Measurements from ENCODE around the gene DMRTA2. TPM values are rescaled to one million over a fixed set of nuclear protein-coding genes. Genes with fewer than 3 reads are reported as not detected.

Gene DMRTA2
- total and polyA plus RNA-seq, 9 of the 15 experiments (the other 6 are each of a cell fraction or from before 2014, with no cell fraction given) = not detected

DNA sequence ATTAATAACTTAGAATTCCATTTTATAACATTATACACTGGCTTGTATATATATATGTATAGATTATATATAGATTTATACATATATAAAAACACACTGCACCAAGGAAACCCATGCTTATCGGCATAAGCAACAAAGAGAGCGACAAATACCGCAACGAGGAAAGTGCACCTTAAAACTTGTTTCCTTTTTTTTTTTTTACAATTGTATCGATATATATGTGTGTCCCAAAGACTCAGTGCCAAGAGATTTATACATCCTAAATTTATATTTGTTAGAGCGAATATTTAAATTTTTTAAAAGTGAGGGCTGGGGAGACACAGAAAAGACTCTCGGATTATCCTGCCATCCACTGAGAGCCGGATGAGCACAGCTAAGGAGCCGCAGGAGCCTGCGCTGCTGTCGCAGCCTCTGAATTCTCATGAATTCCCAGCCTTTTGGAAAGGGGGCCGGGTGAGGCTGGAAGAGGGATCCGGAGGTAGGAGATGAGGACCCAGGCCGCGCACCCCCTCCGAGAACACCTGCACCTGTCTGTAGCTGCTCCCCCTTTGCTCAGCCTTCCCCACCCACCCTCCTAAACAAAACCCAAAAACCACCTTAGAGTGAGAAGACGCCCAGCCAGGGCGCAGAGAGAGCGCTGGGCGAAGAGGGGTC is 5.2 kb downstream of the DMRTA2 start:
- peak in 3 of 4 experiments; percentile 7 to 12 (median 10) for DNase-seq (ENCODE audit: extremely low read depth in 1 of 4, low spot score in 3 of 4)
- no peak overlapping the region for H3K4me3 ChIP-seq
- H2AFZ ChIP-seq (ENCODE audit: low read depth, low read length) = no peak overlapping the region
- no peak for TF ChIP-seq SRF (CRISPR knock-in tag; IDR thresholded peaks at IDR 0.05)
- no peak for TF ChIP-seq ZNF212 (CRISPR knock-in tag; IDR thresholded peaks at IDR 0.05)
- no peak for TF ChIP-seq TFAM (CRISPR knock-in tag; conservative IDR thresholded peaks at IDR 0.05)
- no peak for TF ChIP-seq HNRNPLL (IDR thresholded peaks at IDR 0.05; ENCODE audit: low read depth, low read length, poor library complexity, severe bottlenecking)
- TF ChIP-seq SOX6 (IDR thresholded peaks at IDR 0.05) = no peak
- no peak for ATAC-seq
- H4K20me1 ChIP-seq (replicated peaks; ENCODE audit: control insufficient read depth, insufficient read depth, low read length) = 0 out of 2 replicates have a peak, but pooled peaks cover 3% of the 10 kb centered on the region
- in situ Hi-C loops (cut with MboI) (no loop called here), intact Hi-C loops (cut with micrococcal nuclease) (no loop called here)
- no peak overlapping the region for H3K27ac ChIP-seq (ENCODE audit: extremely low read depth, low read depth, low read length)
- no peaks in the 10 kb centered on the region for H3K9me1 ChIP-seq (ENCODE audit: control insufficient read depth, insufficient read depth, low read length)
- no peaks in the 10 kb centered on the region for H3K79me2 ChIP-seq (ENCODE audit: control insufficient read depth, insufficient read depth, low read length)
- H3K4me1 ChIP-seq (replicated peaks in 1 of 2; ENCODE audit: control insufficient read depth in 2 of 2, insufficient read depth in 2 of 2, low read length in 2 of 2) = peaks cover 0 to 39% of the 10 kb centered on the region in 2 experiments; a peak in 1 of 5 replicates
- BruUV-seq (replicated peaks) = no TSS peak
- ChIA-PET CTCF (ENCODE audit: low intra/inter-chr PET ratio) (no interaction called here), POLR2A (interaction anchor here (0.7 kb wide), 1 partner anchor 8 kb away, joined by 3 read pairs; no protein-coding TSS in a partner anchor)
- no peaks in the 10 kb centered on the region for H3K9me3 ChIP-seq (replicated peaks; ENCODE audit: control insufficient read depth, insufficient read depth, low read depth, low read length)
- peaks cover 76 to 92% of the 10 kb centered on the region in 2 experiments for H3K27me3 ChIP-seq (ENCODE audit: control insufficient read depth in 2 of 2, insufficient read depth in 2 of 2, low read length in 2 of 2)
- WGBS (ENCODE audit: insufficient coverage, low coverage, missing lambda C conversion rate) = 31% methylated on average over 19 of the region's 20 CpGs
- H3K4me2 ChIP-seq (ENCODE audit: insufficient read depth, low read length) = no peak overlapping the region
- FAIRE-seq = no peak
- no peak overlapping the region for H3K9ac ChIP-seq (ENCODE audit: insufficient read depth in 1 of 2, low read depth in 2 of 2, low read length in 2 of 2)
- no peaks in the 10 kb centered on the region for H3K36me3 ChIP-seq (ENCODE audit: control insufficient read depth, insufficient read depth, low read length)

DNA sequence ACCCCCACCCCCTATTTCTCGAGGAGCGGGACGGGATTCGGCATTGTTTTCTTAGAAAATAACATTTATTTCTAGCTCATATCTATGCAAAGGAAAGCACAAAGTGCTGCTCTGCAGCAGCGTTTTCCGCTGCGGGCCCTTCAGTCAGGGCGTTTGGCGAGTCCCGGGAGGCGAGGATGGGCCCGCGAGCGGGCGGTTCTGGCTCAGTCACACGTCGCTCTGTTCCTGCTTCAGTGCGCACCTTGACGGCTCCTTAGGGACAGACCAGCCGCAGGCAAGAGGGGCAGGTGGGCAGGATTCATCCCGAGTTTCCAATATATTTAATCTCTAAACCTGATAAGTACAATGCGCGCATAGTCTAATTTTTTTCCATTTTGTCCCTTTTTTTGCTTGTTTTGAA is 5.7 kb downstream of the DMRTA2 start:
- ChIA-PET POLR2A (interaction anchor here (0.7 kb wide), 1 partner anchor 8 kb away, joined by 3 read pairs; no protein-coding TSS in a partner anchor), CTCF (ENCODE audit: low intra/inter-chr PET ratio) (no interaction called here)
- DNase-seq (ENCODE audit: extremely low read depth in 1 of 4, low spot score in 3 of 4) (peak in 2 of 4 experiments; percentile 11), ATAC-seq (no peak), FAIRE-seq (no peak)
- peaks cover 70 to 87% of the 10 kb centered on the region in 2 experiments for H3K27me3 ChIP-seq (ENCODE audit: control insufficient read depth in 2 of 2, insufficient read depth in 2 of 2, low read length in 2 of 2)
- 0 out of 2 replicates have a peak, but pooled peaks cover 3% of the 10 kb centered on the region for H4K20me1 ChIP-seq (replicated peaks; ENCODE audit: control insufficient read depth, insufficient read depth, low read length)
- no peaks in the 10 kb centered on the region for H3K9me1 ChIP-seq (ENCODE audit: control insufficient read depth, insufficient read depth, low read length)
- H3K27ac ChIP-seq (ENCODE audit: extremely low read depth, low read depth, low read length) = no peak overlapping the region
- H3K4me1 ChIP-seq (replicated peaks in 1 of 2; ENCODE audit: control insufficient read depth in 2 of 2, insufficient read depth in 2 of 2, low read length in 2 of 2) = peaks cover 0 to 33% of the 10 kb centered on the region in 2 experiments; a peak in 1 of 5 replicates
- H3K36me3 ChIP-seq (ENCODE audit: control insufficient read depth, insufficient read depth, low read length) = no peaks in the 10 kb centered on the region
- H3K79me2 ChIP-seq (ENCODE audit: control insufficient read depth, insufficient read depth, low read length) = no peaks in the 10 kb centered on the region
- H3K9me3 ChIP-seq (replicated peaks; ENCODE audit: control insufficient read depth, insufficient read depth, low read depth, low read length) = no peaks in the 10 kb centered on the region
- 37% methylated on average over 23 of the region's 23 CpGs for WGBS (ENCODE audit: insufficient coverage, low coverage, missing lambda C conversion rate)
- no peak overlapping the region for H2AFZ ChIP-seq (ENCODE audit: low read depth, low read length)
- no peak overlapping the region for H3K4me3 ChIP-seq
- intact Hi-C loops (cut with micrococcal nuclease) = no loop called here
- no peak overlapping the region for H3K9ac ChIP-seq (ENCODE audit: insufficient read depth in 1 of 2, low read depth in 2 of 2, low read length in 2 of 2)
- no TSS peak for BruUV-seq (replicated peaks)
- in situ Hi-C loops (cut with MboI) = no loop called here
- H3K4me2 ChIP-seq (ENCODE audit: insufficient read depth, low read length) = no peak overlapping the region
- TF ChIP-seq CHCHD3 (CRISPR knock-in tag; IDR thresholded peaks at IDR 0.05) (no peak), FOXA1 (IDR thresholded peaks at IDR 0.05; ENCODE audit: borderline replicate concordance) (no peak), HIVEP1 (CRISPR knock-in tag; IDR thresholded peaks at IDR 0.05) (no peak), CXXC5 (CRISPR knock-in tag; IDR thresholded peaks at IDR 0.05) (no peak), RFX5 (IDR thresholded peaks at IDR 0.05; ENCODE audit: low read depth, low read length) (no peak), SRSF1 (IDR thresholded peaks at IDR 0.05; ENCODE audit: low read depth, low read length) (no peak), ZNF24 (IDR thresholded peaks at IDR 0.05) (no peak), ATF6 (CRISPR knock-in tag; IDR thresholded peaks at IDR 0.05) (no peak), TCFL5 (CRISPR knock-in tag; conservative IDR thresholded peaks at IDR 0.05) (no peak)
- TF ChIP-seq, protein P1, sequence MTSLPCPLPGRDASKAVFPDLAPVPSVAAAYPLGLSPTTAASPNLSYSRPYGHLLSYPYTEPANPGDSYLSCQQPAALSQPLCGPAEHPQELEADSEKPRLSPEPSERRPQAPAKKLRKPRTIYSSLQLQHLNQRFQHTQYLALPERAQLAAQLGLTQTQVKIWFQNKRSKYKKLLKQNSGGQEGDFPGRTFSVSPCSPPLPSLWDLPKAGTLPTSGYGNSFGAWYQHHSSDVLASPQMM (CRISPR knock-in tag; IDR thresholded peaks at IDR 0.05) = no peak
